Activated CD4-positive, alpha-beta T cell treated with anti-CD3 and anti-CD28 coated beads for 4 hours (primary cell): ENCODE results near the gene FUT1.
"Not testable (repeated sequence)": the region's sequence is repeated elsewhere in the genome, so short reads cannot be mapped to it uniquely, and the experiment has no call there.

Experiments used
- DNase-seq, 2 donors: peaks; one replicate each; pipeline ENCODE4 v3.0.0-alpha.2; 2020

The FUT1 gene

DNA sequence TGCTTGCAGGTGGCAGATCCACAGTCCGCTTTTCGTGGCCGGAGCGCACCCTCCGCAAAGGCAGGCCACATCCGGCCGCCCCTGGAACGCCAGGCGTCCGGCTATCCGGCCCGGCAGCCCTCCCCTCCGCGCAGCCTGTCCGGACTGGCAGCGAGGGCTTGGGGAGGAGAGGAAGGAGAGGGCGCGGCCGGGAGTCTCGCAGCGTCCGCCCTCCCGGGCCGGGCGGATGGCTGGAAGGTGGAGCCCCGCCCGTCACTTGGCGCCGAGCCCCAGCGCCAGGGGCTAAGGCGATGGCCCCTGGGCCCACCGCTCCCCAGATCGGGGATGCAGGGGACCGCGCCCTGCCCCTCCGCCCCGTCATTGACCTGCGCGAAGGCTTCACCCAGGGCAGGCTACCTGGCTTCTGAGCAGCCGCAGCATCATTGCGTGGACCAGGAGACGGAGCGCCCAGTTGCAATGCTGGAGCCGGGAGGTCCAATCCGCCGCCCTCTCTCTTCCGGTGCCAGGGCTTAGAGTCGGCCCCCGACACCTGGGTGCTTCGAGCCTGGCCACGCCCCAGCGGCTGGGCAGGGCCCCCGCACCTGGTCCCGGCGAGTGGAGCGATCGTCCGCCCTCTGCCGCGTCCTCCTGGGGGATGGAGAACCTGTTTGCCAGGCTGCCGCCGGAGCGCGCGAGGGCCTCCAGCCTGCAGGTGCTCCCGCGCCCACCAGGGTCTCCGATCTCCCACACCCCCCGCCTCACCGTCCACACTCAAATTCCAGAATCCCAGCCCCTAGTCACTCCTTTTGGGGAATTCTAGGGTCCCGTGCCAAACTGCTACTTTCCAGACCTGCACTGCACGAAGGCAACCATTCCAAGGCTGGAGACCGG, at the start of gene FUT1:
Gene FUT1, minus strand, starts transcription at position 146 of the 870 bp plus-strand sequence. CDS start 1,360 bp downstream, outside the sequence.
- peak in 1 of 2 donors; percentile 21 for DNase-seq

DNA sequence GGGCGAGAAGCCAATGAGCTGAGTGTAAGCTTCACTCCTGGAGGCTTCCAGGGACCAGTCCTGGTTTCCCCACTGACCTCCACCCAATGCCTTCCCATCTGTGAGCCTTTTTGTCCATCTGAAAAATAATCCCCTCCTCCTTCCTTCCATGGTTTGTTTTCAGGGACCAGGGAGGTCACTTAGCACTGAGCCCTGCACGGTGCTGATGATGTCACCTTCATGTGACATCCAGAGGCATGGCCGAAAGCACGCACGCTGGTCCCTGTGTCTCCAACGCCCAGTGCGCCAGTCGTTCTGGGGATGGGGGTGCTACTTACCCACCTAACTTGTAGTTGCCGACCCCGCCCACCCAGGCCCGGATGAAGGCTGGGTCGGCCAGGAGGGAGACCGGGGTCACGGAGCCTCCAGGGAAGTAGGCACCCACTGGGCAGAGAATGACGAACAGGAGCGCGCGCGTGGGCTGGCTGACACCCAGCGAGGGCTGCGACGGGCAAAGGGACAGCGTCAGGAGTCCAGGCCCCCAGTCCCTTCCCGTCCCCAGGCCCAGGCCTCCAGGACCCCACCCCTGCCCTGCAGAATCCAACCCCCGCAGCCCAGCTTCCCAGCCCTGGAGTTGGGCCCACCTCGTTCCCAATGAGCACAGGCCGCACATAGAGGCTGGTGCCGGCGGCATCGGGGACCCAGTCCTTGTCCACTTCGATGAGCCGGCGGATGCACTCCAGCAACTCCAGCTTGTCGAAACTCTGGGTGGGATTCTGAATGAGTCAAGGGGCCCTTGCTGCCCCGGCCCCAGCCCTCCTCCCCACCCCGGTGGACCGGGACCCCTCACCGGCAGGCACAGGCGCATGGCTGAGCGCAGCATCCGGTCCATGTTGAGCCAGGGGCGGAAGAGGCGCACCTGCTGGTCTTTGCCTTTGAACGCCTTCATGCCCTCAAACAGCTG, 47.2 kb upstream of the FUT1 start:
- no peak for DNase-seq

DNA sequence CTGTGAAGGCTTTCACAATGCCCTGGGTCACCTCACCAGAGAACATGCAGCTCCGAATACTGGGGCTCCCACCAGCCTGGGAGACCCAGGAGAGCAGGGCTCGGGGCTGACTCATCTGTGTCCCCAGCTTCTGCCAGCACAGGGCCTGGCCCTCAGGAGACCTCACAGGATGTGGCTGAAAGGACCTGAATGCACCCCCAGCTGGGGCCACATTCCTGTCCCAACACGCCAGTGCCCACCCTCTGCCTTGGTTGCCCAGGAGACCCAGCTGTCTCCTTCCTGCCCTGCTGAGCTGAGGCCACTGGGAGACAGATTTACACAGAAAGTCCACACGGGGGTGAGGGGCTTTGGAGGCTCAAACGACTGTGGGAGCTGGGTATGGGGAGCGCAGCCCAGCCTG, 46.5 kb upstream of the FUT1 start:
- DNase-seq: no peak

DNA sequence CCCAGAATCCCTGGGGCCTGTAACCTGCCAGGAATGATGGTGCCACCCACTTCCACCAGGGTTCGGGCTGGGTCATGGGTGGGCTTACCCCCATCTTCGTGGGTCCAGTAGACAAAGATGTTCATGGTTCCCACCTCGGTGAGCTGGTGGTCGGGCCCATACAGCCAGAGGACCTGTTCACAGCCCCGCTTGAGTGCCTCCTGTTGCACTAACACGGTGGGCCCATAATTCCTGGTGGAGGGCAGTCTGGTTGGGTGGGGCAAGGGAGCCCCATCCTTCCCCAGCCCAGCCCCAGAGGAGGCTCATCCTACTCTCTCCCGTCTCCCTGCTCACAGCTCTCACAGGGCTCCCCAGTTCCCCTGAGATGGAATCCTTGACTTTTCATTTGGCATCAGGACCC, 44.7 kb upstream of the FUT1 start:
- no peak for DNase-seq

DNA sequence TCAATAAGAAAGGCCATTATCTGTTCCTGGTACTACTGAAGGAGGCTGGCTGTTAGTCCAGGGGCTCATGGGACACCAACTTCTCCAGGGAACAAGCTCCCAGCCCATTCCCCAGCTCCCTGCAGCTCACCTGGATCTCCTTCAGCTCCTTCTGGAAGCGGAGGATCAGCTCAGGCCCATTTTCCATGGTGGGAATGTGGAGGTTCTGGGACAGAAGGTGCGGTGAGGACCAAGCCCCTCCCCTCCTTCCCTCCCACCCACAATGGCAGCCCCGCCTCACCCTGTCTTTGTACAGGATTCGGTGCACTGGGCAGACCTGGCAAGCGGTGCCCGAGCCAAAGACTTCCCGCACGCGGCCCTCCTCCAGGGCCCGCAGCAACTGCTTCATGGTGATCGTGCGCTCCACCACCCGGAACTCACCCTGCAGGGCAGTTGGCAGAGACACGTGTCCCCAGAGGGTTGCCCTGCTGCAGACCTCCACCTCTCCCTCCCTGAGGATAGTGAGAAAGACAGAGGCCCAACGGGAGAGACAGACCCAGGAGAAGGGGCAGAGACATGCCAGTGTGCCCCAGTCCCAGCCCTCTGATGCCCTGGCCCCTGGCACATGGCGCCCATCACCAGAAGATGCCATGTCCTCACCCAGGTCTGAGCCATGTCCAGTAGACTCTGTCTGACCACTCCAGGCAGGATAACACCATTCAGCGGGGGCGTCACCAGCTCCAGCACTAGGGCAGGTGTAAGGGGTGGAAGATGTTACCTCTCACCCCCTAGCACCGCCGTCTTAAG, 44.0 kb upstream of the FUT1 start:
- no peak for DNase-seq

DNA sequence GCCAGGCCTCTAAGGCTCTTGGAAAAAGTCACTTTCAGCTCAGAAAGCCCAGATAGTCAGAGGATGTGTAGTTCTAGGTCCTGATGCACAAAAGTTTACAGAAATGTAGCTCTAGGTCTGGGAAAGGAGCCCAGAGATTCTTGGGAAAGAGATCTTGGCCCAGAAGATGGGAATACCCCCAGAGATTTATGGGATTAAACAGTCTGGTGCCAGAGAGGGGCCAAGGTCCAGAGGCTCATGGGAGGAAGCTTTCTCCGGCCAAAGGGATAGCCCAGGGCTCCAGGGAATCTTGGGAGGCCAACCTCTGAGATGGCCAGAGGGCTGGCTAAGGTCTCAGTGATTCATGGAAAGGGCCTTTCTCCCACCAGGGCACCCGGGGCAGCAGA, 43.2 kb upstream of the FUT1 start:
- no peak for DNase-seq

DNA sequence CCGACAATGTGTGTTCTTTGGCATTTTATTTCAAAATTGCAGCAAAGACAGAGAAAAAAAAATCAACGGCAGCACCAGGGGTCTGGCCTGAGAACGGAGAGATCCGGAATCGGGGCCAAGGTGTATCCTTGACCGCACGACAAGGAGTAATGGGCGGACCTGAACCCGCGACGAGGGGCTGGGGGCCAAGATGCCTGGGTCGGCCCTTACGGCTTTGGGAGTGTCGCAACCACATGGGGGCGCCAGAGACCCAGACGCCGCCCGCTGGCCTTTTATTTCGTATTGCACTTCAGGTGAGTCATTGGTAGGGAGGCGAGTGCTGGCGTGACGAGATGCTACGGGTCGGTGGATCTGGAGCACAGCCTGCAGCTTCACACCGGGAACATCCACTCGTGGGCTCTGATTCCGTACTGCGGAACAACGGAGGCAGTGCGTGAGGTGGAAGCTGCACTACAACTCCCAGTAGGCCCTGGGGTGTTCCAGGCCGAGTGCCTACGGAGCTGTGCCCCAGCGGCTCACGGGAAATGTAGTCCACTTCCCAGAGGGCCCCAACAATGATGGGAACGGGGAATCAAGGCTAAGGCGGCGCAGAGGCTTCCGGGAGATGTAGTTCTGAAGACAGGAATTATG, 42.7 kb upstream of the FUT1 start:
- peak; percentile 80 to 81 for DNase-seq

DNA sequence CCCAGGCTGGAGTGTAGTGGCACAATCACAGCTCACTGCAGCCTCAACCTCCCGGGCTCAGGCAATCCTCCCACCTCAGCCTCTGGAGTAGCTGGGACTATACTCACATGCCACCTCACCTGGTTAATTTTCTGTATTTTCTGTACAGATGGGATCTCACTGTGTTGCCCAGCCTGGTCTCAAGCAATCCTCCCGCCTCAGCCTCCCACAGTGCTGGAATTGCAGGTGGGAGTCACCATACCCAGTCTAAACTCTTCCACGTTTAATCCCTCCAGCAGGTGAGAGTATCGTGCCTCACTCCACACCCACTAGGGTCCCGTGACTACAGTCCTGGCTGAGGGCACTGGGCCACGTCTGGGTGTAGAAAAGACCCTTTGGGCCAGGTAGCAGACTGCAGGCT, 41.9 kb upstream of the FUT1 start:
- no peak for DNase-seq

DNA sequence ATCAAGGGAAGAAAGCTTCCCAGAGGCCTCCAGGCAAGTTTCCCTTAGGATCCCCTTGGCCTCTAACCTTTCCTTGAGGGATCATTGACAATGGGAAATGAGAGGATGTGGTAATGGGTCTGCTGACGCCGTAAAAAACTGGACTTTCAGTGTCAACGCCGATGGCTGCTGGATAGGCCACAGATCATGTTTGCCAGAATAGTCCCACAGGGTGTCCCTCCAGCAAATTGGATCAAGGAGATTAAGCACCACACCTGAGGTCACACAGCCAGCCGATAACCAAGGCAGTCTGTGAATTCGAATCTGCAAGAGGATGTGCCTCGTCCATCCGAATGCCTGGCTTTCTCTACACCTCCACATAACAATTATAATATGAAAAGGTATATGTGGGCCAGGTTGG, 40.8 kb upstream of the FUT1 start:
- DNase-seq: no peak

DNA sequence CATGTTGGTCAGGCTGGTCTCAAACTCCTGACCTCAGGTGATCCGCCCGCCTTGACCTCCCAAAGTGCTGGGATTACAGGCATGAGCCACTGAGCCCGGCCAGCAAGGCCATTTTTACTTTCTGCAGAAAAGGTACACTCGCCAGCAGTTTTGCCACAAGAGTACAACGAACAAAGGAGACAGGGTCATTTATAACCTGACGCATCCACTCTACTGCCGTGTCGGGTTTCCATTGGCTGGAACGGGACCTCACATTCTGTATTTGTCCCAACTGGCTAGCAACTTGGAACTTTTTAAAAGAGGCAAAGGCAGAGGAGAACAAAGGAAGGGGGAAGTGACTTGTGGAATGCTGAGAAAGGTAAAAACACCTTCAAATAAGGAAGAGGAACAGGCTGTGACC, 34.9 kb upstream of the FUT1 start:
- DNase-seq: not testable (repeated sequence)

DNA sequence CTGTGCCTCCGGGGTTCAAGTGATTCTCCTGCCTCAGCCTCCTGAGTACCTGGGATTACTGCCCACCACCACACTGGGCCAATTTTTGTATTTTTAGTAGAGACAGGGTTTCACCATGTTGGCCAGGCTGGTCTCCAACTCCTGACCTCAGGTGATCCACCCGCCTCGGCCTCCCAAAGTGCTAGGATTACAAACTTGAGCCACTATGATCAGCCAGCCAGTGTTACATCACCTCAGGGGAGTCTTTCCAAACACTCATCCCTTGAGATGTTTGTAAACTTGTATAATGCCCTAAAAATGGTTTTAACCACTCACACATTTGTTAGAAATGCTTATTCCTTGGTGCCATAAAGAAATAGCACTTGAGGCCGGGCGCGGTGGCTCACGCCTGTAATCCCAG, 34.0 kb upstream of the FUT1 start:
- not testable (repeated sequence) for DNase-seq

DNA sequence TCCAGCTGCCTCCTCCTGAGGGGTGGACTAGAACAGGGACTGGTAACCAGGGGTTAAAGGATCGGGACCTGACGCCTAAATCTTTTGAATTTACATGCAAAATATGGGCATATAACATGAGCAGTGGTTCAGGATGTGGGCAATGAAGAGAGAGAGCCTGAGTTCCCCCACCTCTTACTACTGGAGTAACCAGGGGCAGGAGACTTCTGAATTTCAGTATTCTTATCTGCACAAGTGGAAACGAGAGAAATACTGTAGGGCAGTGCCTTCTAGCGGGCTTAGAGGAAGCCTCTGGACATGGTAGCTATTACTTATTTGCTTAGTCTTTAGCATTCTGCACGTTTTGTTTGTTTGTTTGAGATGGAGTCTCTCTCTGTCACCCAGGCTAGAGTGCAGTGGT, 32.1 kb upstream of the FUT1 start:
- DNase-seq: no peak

DNA sequence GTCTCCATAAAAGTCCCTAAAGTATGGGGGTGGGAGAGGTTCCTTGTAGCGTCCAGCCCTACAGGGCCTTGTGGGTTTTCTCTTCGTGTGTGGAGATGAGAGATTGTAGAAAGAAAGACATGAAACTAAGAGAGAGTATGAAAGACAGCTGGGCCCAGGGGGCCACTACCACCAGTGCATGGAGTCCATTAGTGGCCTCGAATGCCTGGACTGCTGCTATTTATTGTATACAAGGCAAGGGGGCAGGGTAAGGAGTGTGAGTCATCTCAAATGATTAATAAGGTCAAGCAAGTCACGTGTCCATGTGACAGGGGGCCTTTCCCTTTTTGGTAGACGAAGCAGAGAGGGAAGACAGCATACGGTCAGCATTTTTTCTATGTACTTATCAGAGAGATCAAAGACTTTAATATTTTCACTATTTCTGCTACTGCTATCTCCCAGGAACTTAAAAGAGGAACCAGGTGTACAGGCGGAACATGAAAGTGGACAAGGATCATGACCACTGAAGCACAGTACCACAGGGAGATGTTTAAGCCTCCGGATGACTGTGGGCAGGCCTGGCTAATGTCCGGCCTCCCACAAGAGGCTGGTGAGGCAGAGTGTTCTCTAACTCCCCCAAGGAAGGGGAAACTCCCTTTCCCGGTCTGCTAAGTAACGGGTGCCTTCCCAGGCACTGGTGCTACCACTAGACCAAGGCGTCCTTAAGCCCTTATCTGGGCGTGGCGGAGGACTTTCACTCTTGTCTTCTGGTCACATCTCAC, 28.4 kb upstream of the FUT1 start:
- no peak for DNase-seq

DNA sequence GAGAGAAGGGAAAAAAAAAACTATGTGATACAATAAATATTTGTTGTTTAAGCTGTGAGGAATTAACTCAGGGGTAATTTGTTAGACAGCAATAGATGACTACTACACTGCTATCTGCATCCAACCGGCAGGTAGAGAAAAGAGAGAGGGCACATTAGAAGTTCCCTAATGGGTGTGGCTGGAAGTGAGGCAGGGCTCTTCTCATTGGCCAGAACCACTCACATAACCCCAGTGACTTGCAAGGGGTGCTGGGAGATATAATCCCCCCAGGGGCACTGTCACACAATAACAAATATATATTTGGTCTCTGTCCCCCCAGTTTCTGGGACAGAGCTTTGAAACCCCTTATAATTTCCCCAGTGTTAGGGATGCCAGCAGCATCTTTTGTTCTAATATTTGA, 27.2 kb upstream of the FUT1 start:
- DNase-seq: no peak

DNA sequence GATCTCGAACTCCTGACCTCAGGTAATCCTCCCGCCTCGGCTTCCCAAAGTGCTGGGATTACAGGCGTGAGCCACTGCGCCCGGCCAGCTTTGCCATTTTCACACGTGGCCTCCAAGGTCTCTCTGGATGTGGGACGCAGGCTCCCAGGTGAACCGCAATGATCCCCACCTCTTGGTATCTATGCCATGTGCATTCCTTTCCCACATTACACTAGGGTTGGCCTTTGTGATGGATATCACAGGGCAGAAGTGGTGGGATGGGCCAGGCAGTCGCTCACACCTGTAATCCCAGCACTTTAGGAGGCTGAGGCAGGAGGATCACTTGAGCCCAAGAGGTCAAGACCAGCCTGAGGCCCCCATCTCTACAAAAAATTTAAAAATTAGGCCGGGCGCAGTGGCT, 25.3 kb upstream of the FUT1 start:
- DNase-seq: no peak

DNA sequence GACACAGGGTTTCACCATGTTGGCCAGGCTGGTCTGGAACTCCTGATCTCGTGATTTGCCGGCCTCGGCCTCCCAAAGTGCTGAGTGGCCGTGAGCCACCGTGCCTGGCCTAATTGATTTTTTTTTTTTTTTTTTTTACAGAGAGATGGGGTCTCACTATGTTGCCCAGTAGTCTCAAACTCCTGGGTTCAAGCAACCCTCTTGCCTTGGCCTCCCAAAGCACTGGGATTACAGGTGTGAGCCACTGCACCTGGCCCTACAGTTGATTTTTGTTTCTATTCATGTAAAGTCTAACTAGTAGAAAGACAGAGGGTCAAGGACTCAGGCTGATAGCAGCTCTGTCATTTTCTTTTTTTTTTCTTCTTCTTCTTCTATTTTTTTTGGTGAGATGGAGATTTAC, 24.7 kb upstream of the FUT1 start:
- DNase-seq: no peak

DNA sequence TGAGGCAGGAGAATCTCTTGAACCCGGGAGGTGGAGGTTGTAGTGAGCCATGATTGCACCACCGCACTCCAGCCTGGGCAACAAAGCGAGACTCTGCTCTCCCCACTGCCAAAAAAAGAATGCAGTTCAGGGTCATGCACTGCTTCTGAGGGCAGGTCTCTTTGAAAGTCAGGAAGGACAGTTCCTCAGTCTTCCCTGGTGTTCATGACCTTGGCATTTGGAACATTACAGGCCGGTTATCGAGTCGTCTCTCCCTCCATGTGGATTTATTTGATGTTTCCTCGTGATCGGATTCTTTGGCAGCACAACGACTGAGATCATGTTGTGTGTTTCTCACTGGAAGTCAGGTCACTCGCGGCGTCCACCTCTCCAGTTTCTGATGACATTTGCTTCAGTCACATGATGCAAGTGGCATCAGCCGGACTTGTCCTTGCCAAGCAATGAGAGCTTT, 20.1 kb upstream of the FUT1 start:
- DNase-seq: no peak

DNA sequence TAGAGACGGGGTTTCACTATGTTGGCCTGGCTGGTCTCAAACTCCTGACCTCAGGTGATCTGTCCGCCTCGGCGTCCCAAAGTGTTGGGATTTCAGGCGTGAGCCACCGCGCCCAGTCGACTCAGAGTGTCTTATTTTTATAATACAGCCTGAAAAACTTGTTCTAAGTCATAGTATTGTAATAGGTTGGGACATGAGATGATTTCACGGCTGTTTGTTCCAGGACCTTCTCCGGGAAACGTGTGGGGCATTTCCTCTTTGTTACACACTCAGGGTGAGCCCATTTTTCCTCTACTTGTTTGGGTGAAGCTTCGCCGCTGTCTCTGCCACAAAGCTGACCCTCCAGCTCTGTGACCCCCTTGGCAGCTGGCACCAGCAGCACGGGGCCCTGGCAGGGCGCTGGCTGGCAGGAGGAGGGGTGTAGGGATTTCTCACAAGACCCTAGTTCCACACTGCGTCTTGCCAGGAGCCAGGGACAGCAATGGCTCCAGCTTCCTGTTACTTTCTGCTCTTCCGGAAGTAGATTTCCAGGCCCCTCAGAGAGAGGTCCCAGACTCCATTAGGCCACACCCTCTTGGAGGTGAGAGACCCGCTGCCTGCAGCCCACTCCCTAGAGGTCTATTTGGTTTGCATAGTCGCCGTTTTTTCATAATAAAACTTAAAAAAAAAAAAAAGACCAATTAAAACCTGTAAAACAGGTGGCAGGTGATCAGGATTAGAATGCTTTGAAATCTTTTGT, 18.5 kb upstream of the FUT1 start:
- DNase-seq: no peak

DNA sequence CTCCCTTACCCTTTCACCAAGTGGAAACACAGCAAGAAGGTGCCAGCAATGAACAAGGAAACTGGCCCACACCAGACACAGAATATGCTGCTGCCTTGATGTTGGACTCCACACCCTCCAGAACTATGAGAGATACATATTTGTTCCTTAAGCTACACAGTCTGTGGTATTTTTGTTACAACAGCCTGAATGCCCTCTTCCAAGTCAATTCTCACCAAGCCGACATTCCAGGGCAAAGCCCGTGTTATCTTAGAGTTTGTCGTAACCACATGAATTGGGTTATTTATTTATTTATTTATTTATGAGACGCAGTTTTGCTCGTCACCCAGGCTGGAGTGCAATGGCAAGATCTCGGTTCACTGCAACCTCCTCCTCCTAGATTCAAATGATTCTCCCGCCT, 17.8 kb upstream of the FUT1 start:
- no peak for DNase-seq

DNA sequence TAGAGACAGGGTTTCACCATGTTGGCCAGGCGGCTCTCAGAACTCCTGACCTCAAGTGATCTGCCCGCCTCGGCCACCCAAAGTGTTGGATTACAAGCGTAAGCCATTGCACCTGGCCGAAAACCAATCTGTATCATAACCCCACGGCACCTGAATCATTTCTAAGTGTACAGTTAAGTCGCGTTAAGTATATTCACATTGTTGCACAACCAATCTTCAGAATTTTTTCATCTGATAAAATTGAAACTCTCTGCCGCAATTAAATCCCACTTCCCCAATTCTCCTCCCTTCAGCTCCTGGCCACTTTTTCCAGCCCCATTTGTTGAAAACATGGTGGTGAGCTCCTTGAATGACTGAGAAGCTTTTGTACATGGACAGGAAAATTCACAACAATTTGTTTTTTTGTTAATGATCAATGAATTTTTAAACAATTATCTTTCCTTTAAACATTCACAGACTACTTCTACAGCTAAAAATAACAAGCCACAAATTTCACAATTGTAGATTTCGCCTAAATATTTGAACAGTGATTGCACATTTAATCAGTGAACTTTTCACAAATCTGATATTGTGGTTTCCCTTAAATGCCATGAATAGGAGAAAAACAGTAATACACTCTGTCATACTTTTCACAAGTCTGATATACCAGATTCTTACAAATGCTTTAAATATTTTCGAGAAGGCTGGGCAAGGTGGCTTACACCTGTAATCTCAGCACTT, 16.7 kb upstream of the FUT1 start:
- DNase-seq: no peak
